HK-2 (cell line): ENCODE results near the gene CWC27.

Experiments
- DNase-seq: peaks from one replicate; pipeline ENCODE4 v3.0.0-alpha.2; 2018; ENCODE audit not compliant: unreplicated experiment

Gene CWC27

DNA sequence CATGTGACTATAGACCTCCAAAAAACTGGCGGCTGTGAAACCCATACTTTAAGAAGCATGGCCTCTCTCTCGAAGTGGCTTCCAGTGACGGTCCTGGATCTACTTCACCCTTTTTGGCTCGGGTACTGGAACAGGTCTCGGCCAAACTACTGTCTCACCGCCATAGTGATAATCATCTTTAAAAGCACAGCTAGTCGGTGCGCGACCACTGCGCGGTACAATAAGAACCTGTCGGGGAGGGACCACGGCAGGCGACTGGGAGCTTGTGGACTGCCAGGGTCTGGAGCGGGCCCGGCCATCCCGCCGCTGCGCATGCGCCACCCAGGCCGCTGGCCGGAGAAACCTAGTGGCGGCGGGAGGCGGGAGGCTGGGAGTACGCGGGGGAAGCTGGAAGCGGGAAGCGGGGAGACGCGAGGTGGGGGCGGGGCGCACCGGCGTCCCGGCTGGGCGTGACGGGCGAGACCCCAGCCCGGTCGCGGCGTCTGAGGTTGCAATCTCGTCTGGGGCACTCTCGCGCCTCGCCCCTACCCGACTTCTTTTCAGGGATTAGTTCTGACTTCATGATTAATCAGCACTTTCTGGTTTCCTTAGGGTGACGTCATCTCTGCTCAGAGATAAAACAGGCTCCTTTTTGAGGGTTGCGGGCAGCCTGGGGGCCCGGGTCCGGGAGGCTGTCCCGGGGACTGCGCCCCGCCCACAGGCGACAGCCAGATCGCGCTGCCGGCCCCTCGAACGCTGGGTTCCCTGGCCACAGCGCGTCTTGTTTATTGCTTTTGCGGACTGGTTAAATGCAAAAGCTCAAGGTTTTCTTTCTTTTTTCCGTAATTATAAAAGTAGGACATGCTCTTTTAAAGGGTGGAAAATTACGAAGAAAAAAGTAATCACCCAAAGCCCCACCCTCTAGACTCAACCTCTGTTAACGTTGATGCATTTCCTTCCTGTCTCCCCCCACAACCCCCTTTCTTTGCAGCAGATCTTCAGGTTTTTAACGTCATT is 266.8 kb downstream of the CWC27 start:
- peak; percentile 83 for DNase-seq

DNA sequence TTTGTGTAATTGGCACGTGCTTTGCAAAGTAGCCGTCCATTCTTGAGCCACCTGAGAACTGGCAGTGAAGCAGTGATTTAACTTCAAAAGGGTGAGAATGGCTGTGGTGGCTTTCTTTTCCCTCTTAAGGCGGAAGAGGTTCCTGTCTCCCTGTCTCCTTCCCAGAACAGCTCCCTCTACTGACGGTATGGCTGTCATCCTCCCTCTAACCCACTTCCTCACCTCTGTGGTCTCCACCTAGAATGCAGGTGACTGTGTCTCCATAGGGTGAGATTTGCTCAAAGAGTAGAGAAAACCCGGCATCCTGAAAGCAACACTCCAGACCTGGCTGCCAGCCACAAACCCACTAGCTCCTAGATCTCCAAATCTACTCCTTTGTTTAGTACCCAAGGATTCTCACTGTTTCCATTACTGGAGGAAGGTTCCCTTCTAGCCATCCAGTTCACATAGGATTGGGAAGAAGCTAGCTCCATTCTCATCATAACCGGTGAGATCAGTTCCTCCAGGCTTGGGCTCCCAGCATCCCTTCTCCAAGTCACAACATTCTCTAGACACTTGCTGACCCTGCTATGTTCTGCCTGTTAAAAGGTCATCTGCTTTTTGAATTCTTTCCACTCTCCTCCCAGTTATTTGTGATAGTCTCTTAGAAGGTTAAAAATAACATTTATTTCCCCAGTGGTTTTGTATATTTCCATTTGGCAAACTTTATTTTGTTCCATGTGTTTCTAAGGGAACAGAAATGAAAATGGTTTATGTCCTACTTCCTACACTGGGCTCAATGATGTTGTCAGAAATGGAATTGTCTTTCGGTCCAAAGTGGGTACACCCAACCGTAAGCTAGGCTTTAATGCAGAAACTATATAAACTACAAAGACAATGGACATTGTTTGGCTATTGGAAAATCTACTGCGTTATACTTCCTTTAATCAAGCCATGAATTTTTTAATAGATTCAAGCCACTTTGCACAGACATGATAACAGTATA is 269.4 kb downstream of the CWC27 start:
- no peak for DNase-seq

DNA sequence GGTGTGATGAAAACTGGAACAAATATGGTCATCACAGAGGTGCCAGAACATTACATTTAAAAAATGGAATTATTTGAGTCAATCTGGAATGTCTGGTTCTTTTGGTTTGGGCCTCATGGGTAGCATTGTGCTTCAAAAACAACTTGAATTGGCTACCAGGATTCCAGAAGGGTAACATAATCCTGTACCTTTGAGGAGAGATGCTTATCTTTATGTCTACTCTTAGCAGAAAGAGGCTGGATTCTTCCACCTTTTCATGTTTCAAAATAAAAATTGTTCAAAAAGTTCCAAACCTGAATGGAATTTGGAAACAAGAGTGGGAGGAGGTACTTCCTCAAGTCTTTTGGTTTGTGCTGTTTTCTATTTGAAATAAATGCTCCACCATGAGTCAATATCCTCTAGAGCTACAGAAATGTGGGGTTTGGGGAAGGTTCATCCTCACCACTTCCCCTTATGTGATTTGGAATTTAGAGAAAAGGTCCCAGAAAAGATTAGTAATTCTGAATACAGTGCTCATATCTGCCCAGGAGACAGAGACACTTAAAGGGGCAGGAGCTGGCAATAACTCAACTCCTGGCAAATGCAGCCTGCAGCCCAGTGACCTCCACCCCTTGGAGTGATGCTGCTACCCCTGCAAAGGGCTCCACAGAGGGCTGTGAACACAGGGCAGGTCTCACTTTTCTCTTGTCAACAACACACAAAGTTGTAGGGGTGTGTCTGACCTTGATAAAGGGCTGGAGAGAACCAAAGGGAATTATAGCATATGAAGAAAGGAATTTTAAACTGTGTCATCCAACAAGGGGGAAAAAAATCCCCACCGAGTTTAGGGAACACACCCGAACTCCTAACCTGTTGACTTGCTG is 272.8 kb downstream of the CWC27 start:
- no peak for DNase-seq

DNA sequence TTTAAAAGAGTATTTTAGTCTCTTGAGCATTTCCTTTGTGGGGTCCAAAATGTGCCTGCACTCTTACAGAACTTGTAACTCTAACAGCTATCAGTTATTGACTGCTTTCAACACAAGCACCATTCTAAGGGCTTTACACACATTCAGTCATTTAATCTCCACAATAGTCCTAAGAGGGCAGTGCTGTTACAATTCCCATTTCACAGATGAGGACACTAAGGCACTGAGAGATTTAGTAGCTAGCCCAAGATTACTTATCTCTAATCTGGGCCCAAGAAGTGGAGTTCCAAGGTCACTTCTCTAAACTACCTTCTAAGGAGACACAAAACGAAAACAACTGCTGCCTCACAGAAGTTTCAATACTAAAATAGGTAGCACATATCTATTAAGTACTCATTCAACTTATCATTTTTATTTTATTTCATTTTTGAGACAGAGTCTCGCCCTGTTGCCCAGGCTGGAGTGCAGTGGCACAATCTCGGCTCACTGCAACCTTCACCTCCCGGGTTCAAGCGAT is 275.2 kb downstream of the CWC27 start:
- no peak for DNase-seq

DNA sequence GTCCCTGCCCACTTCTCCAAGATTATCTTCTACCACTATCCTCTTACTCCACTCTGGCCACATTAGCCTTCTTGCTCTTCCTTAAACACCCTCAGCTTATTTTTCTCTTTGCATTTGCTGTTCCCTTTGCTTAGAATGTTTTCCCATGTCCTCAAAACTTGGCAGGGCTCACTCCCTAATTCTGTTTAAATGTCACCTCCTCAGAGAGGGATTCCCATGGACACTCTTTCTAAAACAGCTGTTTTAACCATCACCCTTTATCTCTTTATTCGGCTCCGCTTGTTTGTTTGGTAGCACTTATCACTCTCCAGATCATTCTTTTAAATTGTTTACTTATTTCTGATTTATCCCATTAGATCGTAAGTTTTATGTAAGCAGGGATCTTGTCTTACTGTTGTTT is 278.5 kb downstream of the CWC27 start:
- no peak for DNase-seq

DNA sequence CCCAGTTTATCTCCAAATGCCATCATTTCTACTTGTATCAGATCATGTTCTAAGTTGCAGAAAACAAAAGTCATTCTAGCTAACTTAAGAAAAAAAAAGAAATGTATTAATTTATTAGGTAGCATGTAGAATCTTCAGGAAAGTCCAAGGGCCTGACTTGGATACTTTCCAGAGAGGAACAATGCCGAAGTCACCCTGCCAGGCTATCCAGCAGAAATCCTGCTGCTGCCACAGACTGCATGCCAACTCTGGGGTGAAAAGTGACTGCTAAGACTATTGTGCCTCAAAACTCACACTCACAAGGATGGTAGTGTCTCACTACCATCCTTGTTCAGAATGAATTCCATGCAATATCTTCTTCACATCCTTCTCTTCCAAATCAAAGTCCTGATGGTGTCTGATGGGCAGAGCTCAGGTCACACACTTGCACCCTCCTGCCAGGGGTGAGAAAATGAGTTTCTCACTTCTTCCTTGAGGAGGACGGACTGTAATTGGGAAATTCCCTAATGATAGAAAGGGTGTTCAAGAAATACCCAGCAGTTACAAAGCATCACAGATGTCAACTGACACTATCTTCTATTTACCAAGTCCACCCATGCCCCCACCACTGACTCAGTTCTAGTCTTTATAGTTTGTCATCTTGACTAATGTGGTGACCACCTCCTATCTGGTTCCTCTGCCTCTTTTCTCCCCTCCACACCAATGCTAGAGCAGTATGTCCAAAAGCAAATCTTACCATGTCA is 279.4 kb downstream of the CWC27 start:
- no peak for DNase-seq

DNA sequence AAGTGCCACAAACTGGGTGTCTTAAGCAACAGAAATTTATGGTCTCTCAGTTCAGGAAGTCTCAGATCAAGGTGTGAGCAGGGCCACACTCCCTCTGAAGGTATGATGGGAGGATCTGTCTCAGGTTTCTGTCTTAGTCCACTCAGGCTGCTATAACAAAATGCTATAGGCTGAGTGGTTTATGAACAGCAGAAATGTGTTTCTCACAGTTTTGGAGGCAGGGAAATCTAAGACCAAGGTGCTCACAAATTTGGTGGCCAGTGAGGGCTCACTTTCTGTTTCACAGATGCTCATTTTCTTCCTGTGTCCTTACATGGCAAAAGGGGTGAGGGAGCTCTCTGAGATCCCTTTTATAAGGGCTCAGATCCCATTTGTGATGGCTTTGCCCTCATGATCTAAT is 281.4 kb downstream of the CWC27 start:
- no peak for DNase-seq

DNA sequence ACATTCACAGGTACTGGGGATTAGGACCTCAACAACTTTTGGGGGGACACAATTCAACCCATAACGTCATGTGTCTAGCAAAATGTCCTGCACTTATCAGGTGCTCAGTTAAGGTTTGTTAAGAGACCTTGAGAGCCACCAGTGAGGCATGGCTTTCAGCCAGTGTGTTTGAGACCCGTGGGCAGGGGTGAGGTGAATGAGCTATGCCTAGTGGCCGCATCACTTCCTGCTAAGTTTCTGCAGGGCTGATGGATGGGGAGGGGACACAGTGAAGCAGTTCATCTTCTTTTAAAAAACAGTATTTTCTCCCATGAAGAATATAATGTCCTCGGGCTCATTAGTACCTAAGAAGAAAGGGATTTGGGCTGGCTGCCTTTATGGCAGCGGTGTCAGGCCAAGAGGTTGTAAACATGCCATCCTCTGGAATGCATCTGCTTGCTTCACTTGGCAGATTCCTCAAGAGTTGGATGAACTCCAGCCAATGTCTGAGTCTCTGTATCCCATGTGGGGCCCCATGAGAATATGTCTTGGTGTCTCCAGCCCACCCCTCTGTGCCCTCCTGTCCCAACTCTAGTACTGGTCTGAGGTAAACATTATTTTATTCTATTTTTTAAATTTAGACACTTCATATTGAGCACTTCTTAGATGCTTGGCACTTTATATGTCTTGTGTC is 282.2 kb downstream of the CWC27 start:
- no peak for DNase-seq

DNA sequence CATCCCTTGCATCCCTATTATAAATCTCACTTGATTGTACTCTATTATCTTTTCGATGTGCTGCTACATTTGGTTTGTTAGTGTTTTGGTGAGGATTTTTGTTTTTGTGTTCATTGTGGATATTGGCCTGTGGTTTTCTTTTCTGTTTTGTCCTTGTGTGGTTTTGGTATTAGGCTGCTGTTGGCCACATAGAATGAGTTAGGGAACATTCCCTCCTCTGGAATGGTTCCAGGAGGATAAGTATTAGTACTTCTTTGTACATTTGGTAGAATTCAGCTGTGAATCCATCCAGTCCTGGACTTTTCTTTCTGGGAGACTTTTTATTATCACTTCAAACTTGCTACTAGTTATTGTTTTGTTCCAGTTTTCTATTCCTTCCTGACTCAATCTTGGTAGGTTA is 287.2 kb downstream of the CWC27 start:
- DNase-seq, result no peak

DNA sequence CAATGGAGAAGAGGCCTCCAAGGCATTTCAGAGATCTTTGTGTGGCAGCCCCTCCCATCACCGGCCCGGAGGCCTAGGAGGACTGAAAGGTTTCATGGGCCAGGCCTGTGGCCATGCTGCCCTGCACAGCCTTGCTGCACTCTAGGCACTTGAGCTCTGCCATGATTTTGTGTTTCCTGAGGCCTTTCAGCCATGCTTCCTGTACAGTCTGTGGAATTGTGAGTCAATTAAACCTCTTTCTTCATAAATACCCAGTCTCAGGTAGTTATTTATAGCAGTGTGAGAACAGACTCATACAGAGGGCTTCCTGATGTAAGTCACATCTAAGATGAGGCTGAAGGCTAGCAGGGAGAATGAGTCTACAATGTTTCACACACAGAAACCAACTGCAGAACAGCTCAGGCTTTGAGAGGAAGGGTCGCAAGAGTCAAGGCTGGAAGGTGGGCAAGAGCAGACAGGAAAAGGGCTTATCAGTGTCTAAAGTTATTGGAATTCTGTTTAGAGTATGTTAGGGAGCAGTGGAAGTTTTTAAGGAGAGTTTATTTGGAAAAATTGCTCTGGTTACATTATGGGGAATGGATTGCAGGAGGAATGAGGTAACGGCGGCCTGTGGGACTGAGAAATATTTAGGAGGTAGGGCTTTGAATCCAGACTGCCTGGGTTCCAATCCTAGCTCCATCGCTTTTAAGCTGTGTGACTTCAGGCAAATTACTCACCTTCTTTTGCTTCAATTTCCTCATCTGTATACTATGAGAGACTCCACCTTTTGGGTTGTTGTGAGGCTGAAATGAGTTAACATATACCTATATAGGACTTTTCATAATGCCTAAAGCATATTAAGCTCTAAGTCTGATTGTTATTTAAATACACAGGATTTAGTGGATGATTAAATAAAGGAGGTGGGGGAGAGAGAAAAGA is 291.2 kb downstream of the CWC27 start:
- DNase-seq, result no peak

DNA sequence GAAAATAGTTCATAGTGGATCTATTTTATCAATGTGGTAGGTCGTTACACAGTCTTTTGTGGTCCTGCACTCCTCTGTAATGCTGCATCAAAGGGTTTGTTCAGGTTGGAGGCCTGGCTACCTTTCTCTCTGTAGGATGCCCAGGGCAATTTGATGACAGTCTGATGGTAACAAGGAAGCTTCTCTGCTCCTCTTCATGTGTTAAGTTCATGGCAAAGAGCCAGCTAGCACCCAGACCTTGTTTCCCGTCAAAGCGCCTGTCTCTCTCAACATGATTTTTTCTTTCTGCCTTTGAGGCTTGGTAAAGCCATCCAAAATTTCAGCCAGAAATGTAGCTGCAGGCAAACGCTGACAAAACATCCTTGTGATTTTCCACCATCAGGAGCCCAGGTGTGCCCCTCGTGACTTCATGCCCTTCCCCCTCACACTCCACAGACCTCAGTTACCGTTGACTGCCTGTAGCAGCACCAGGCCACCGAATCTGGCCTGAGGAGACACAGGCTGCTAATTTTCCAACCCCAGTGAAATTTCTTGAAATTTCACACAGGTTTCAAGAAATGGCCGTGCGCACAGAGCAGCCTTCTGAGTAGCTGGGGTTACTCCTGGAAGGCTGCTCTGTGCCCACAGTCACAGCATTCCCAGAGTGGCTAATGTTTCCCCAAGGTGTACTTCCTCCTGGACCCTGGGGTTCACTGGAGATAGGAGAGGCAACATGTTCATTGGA is 292.7 kb downstream of the CWC27 start:
- DNase-seq, result no peak

DNA sequence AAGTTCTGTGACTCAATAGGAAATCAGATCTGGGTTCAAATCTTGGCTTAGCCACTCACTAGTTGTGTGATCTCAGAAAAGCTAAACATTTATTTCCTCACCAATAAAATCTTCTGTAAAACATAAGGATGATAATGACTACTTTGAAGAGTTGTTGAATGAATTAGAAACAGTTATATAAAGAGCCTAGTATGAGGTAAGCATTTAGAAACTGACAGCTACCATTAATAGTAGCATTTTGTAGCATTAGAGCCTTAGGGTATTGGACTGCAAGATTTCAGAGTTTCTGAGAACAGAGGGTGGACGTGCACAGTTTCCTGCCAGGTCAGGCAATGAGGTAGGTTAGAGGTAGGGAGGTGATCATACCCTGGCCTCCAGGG is 293.2 kb downstream of the CWC27 start:
- DNase-seq, result no peak

DNA sequence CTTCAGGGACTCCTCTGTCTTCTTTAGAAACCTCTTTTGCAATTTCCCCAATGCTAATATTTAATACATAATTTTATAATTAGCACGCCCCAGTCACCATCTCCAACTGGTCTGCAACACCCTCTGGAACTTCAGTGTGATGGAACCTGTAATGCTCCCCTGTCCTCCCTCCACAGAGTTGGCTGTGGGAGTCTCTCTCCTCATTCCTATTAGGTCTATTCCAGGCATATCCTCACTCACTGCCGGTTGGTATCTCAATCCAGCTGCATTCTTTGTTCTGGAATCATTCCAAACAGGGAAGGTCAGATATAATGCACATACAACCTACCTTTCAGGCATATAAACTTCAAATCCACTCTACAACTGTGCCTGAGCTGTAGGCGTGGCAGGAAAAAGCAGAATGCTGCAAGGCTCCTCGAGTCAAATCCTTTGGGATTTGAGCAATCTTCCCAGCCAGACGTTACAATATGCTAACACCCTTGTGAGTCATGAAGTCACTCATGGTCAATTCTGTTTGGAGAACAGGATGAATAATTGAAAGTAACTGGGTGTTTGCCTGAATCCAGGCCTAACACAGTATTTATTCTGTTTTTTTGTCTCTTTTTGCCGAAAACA is 293.8 kb downstream of the CWC27 start:
- DNase-seq, result no peak

DNA sequence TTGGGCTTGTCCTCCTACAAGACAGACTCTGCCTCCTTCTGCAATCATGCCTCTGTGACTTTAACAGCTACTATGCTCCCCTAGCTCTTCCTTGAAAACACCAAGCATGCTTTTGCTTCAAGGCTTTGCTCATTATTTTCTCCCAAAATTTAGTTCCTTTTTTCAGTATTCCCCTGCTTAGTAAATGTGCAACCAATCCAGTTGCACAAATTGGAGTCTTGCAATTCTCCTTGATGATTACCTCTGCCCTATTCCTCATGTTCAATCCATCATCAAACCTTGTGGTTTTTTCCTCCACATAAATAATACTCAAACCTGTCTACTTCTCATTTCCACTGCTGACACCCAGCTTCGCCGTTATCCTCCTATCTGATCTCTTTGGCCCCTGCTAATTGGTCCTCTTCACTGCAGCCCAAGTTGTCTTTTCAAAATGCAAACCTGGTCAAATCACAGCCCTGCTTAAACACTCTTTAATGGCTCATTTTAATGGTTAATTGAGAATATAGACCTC is 296.3 kb downstream of the CWC27 start:
- DNase-seq, result no peak

DNA sequence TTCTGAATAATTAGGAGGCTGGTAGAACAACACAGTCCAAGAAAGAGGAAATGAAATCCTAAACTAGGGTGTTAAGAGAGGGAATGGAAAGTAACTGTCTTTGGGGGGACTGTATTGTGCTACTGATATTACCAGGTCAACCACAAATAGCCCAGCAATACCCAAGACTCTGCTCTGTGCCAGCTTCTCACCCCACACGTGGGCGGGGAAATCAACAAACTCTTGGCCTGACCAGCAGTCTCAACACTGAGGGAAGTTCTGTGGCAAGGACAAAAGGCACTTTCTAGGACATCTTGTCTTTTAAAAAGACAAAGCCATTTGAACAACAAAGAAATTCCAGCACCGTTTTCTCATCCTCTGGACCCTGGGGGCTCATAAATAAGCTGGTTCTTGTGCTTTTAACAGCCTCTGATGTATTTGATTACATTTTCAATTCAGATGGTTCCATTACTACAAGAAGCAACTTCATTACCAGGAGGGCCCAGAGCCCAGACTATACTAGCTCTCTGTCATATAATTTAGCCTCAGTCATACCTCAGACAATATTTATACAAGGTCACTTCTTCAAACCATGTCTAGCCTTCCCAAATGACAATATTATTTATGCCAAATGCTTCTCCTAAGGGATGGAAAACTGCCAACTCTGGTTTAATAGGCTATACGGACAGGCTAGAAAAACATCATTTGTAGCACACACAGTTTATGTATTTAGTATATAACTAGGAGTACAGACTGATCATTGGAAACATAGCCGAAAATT is 297.8 kb downstream of the CWC27 start:
- DNase-seq, result no peak

DNA sequence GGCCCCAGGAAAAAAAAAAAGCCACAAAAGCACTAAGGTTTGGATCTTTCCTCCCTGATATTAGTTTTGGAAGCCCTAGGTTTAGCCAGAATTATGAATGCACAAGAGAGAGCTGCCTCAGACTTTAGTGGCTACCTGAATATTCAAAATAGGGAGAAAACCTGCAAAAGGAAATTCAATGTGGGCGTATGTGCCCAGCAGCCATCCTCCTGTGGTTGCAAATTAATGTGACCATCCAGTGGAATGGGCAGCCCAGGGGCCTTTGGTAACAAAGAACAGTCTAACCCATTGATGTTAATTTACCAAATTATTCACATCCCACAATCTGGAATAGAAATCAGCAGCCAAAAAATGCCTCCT is 298.4 kb downstream of the CWC27 start:
- no peak for DNase-seq
